A204.1 (cell line): Measurements from ENCODE around the gene MUC5AC.

Source experiments
- FAIRE-seq: peaks from 2 replicates; lab custom pipeline; 2012; peaks lifted over from hg19 to GRCh38; lab: Jason Lieb, UNC

The MUC5AC gene

GRCh38 chr11:1197886-1198560, 40.3 kb downstream of the MUC5AC start:
- FAIRE-seq = no peak

- FAIRE-seq = no peak
Measured at GRCh38 chr11:1198561-1199240, 40.9 kb downstream of the MUC5AC start.

- FAIRE-seq = no peak
Measured at GRCh38 chr11:1199241-1199750, 41.5 kb downstream of the MUC5AC start.

- FAIRE-seq = no peak
Measured at GRCh38 chr11:1199751-1200610, 42.2 kb downstream of the MUC5AC start.

- FAIRE-seq = no peak
Measured at GRCh38 chr11:1200611-1201191, 42.9 kb downstream of the MUC5AC start.

GRCh38 chr11:1201395-1202153, 43.8 kb downstream of the MUC5AC start:
- no peak for FAIRE-seq

GRCh38 chr11:1202154-1202775, 44.5 kb downstream of the MUC5AC start:
- FAIRE-seq = no peak

- no peak for FAIRE-seq
Measured at GRCh38 chr11:1202776-1203504, 45.2 kb downstream of the MUC5AC start.

- FAIRE-seq = no peak
Measured at GRCh38 chr11:1203505-1204271, 45.9 kb downstream of the MUC5AC start.

GRCh38 chr11:1204381-1205101, 46.8 kb downstream of the MUC5AC start:
- no peak for FAIRE-seq

- FAIRE-seq = no peak
Measured at GRCh38 chr11:1205121-1205986, 47.6 kb downstream of the MUC5AC start.

- no peak for FAIRE-seq
Measured at GRCh38 chr11:1205987-1206331, 48.2 kb downstream of the MUC5AC start.

GRCh38 chr11:1206391-1207271, 48.9 kb downstream of the MUC5AC start:
- FAIRE-seq = no peak

- no peak for FAIRE-seq
Measured at GRCh38 chr11:1207401-1208143, 49.8 kb downstream of the MUC5AC start.

- FAIRE-seq = no peak
Measured at GRCh38 chr11:1208144-1208393, 50.3 kb downstream of the MUC5AC start.

GRCh38 chr11:1208394-1209261, 50.9 kb downstream of the MUC5AC start:
- FAIRE-seq = no peak
